Effector CD8-positive, alpha-beta T cell (primary cell): Measurements from ENCODE around the gene TUBB2A.
"Not testable (repeated sequence)": the region's sequence is repeated elsewhere in the genome, so short reads cannot be mapped to it uniquely, and the experiment has no call there.

Source experiments
- DNase-seq: peaks from one replicate; lab custom pipeline; 2025; lab: John Stamatoyannopoulos, UW

TUBB2A gene

DNA sequence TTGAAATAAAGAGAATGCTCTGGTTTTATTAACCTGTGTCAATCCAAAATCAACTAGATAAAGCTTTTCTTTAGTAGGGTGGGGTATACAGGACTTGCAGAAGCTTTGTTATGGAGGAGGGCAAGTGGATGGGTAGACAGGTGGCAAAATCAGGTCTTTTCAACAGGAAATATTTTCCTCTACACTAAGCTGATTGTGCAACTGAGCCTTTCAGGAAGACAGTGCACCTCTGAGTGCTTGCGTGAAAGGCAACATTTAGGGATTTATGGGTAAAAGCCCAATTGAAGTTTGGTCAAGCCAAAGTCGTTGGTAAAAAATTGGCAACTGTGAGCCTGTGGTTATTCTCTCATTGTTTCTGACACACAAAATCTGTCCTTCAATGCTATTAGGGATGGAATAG is 23.8 kb upstream of the TUBB2A start:
- no peak for DNase-seq

DNA sequence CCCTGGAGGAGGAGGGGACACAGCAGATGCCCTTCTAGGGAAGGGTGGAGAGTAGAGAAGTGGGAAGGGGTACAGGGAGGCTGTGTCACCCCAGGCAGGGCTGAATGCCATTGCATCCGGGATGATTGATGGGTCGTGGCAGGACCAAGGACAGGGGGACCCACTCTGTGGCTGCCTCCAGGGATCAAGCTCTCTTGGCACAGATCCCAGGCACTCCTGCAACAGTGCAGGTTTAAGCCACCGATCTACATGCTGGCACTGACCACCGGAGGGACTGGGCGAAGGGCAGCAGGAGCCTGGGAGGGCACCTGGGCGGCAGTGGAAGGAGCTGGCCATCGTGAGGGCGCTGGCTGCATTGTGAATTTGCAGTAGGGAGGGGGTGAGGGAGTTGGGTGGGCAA is 22.6 kb upstream of the TUBB2A start:
- not testable (repeated sequence) for DNase-seq

DNA sequence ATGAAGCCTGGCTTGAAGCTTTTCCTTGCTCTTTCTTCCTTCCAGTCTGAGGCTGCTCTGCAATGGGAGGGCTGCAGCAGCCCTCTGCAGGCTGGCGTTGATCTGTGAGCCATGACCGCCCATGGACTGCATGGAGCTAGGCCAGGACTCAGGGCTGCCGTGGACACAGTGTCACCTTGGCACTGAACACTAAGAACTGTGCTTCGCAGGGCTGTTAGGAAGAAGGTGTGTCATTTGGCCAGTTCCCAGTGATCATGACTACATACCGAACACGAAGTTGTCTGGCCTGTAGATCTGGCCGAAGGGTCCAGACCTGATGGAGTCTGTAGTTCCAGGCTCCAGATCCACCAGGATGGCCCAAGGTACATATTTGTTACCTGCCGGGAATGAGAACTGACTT is 21.3 kb upstream of the TUBB2A start:
- DNase-seq: not testable (repeated sequence)

DNA sequence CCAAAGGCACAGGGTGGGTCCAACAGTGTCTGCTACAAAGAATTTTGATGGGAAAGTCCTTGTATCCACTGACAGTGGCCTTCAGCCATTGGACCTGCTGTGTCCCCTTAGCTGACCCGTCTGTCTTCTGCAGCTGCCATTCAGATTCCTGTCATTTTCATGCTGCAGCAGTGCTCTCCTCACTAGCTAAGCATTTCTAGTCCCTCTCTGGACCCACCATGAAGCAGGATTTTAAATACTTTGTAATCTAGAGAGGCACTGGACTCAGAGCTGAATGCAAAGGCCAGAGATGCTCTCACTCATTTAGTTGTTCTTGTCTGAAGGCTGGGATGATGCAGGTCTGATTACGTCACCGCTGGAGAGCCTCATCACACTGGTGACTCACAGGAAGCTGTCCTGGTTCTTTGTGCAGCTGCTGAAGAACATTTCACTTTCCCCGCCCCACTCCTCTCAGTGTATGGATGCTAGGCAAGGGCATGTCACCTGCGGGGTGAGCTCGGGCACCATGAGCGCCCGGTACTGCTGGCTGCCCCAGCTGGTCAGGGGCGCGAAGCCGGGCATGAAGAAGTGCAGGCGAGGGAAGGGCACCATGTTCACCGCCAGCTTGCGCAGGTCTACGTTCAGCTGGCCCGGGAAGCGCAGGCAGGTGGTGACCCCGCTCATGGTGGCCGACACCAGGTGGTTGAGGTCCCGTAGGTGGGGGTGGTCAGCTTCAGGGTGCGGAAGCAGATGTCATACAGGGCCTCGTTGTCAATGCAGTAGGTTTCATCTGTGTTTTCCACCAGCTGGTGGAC is 19.4 kb upstream of the TUBB2A start:
- DNase-seq: no peak

DNA sequence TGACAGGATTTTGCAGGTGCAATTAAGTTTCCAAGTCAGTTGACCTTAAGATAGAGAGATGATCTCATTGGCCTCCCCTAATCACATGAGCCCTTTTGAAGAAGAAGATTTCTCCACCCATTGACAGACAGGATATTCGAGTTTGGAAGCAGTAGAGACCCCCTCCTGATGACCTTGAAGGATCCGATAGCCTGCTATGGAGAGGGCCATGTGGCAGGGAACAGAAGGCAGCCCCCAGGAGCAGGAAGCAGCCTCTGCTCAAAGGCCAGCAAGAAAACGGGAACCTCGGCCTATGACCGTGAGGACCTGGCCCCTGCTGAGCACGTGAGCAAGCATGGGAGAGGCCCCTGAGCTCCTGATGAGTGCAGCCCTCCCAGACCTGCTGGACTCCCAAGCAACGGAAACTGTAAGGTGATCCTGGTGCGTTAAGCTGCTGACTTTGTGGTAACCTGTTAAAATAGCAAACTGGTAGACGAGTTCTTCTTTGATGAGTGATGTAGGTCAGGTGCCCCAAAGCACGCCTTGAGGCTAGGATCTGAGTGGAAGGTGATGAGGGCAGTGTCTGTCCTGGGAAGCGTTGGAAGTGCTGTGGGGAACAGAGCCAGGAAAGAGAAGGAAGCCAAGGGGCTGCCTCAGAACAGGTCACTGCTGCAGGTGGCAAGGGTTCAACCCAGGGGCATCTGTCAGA is 18.5 kb upstream of the TUBB2A start:
- no peak for DNase-seq

DNA sequence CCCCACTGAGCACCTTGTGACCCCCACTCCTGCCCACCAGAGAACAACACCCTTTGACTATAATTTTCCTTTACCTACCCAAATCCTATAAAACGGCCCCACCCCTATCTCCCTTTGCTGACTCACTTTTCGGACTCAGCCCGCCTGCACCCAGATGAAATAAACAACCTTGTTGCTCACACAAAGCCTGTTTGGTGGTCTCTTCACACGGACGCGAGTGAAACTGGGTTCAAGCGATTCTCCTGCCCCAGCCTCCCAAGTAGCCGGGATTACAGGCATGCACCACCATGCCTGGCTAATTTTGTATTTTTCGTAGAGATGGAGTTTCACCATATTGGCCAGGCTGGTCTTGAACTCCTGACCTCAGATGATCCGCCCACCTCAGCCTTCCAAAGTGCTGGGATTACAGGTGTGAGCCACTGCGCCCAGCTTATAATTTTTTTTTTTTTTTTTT is 16.3 kb upstream of the TUBB2A start:
- DNase-seq: not testable (repeated sequence)

DNA sequence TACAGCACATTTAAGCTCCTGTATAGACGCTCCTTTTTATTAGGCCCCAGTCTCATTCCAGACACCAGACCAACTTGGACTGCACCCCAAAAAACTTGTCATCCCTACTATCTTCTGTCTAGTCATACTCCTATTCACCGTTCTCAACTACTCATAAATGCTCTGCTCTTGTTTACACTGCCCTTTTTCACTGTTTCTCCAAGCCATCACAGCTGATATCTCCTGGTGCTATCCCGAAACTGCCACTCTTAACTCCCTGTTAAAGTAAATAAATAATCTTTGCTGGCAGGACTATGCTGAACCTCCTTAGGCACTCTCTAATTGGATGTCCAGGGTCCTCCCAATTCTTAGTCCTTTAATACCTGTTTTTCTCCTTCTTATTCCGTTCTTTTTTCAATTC is 15.4 kb upstream of the TUBB2A start:
- not testable (repeated sequence) for DNase-seq

DNA sequence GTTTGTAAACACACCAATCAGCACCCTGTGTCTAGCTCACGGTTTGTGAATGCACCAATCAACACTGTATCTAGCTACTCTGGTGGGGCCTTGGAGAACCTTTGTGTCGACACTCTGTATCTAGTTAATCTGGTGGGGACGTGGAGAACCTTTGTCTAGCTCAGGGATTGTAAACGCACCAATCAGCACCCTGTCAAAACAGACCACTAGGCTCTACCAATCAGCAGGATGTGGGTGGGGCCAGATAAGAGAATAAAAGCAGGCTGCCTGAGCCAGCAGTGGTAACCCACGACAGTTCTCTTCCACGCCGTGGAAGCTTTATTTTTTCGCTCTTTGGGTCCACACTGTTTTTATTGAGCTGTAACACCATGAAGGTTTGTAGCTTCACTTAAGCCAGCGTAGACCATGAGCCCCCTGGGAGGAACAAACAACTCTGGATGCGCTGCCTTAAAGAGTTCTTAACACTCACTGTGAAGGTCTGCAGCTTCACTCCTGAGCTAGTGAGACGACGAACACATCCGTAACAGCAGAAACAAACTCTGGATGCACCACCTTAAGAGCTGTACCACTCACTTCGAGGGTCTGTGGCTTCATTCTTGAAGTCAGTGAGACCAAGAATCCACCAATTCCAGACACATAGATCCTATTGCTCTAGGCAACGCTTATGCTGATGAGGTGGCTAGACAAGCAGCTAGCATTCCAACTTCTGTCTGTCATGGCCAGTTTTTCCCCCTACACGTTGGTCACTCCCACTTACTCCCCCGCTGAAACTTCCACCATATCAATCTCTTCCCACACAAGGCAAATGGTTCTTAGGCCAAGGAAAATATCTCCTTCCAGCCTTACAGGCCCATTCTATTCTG is 14.2 kb upstream of the TUBB2A start:
- DNase-seq: not testable (repeated sequence)

DNA sequence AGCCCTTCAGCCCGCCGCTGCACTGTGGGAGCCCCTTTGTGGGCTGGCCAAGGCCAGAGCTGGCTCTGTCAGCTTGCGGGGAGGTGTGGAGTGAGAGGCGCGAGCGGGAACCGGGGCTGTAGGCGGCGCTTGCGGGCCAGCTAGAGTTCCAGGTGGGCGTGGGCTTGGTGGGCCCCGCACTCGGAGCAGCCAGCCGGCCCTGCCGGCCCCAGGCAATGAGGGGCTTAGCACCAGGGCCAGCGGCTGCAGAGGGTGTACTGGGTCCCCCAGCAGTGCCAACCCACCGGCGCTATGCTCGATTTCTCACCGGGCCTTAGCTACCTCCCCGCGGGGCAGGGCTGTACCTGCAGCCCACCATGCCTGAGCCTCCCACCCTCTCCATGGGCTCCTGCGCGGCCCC is 13.3 kb upstream of the TUBB2A start:
- not testable (repeated sequence) for DNase-seq

DNA sequence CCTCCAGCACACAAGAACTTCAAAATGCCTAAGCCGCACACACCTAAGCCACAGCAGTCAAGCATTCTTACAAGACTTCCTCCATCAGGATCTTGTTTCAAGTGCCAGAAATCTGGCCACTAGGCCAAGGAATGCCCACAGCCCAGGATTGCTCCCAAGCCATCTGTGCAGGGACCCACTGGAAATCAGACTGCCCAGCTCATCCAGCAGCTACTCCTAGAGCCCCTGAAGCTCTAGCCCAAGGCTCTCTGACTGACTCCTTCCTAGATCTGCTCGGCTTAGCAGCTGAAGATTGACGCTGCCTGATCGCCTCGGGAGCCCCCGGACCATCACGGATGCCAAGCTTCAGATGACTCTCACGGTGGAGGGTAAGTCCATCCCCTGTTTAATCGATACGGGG is 10.7 kb upstream of the TUBB2A start:
- not testable (repeated sequence) for DNase-seq

DNA sequence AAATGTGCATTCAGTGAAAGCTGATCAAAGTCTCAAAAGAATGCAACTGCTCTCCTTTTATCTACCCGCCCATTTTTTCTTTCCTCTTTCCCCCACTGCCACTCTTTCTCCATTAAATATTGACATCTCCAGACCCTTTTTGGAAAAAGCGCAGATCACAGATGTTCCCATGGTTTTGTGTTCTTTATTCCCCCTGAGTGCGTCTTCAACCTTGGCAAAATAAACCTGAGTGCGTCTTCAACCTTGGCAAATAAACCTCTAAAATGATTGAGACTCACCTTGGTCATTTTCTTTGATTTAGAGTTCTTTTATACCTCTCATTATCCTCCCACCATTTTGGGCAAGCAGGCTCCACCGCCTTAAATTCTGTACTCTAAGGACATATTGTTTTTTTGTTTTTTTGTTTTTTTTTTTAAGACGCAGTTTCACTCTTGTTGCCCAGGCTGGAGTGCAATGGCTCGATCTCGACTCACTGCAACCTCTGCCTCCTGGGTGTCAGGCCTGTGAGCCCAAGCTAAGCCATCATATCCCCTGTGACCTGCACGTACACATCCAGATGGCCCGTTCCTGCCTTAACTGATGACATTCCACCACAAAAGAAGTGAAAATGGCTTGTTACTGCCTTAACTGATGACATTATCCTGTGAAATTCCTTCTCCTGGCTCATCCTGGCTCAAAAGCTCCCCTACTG is 9.3 kb upstream of the TUBB2A start:
- DNase-seq: not testable (repeated sequence)

DNA sequence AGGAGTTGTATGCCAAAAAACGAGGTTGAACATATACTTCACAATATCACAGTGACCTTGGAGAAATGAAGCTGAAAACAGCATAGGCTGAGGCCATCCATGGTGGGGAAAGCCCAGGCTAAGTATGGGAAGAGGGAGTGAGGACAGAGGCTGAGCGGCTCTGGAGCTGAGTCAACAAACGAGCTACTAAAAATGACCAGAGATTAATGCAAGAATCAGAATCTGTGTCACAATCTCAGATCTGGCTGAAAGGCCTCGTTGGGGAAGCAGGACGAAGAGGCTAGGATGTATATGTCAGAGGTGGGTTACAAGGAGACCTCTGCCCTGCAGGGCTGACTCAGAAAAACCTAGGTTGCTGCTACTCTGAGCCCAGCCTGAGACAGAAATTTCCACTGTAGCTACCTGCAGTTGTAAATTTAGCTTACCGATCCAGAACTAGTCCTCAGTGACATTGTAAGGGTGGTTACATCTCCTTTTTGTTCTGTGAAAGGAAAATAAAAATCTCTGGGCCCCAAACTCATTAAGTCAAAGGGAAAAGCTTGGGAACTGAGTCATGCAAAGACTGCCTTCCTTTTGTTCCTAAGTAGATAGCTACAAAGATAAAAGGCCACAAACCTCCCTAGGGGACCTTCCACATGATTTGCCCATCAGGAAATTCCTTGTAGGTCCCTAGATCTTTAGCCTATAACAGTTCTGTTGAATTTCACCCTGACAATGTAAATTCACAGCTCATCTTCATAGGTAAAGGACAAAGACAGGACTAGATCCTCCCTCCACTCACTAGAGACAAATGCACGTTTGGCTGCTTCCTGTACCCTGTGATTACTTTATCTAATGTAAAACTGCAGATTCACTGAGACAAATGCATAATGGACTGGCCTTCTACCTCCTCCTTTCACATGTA is 8.5 kb upstream of the TUBB2A start:
- no peak for DNase-seq

DNA sequence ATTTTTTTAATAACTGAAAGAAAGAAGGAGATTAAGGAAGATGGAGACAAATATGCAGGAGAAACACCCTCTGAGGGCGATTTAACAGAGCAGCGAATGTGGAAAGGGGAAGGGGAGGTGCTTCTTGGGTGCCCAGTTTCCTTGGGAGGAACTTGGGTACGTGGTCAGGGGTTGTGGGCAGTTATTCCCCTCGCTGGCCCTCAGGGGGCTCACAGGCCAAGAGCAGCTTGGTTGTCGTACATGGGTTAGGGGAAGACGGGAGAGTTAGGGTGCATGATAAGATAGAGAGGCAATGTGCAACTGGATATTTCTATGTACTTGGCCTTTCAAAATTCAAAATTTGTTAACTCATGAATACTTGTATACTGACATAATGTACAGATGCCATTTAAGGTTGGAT is 7.0 kb upstream of the TUBB2A start:
- no peak for DNase-seq

DNA sequence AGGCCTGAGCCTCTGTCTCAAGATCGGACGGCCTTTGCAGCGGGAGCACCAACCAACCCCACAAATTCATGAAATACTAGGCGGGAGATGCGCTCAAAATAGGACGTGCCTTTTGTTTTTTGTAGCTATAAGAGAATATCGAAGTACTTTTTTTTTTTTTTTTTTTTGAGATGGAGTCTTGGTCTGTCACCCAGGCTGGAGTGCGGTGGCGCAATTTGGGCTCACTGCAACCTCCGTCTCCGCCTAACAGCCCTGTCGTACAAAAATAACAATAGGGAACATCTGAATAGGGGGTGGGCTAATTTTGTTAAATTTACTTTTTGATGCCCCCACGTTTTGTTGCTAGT is 5.9 kb upstream of the TUBB2A start:
- no peak for DNase-seq

DNA sequence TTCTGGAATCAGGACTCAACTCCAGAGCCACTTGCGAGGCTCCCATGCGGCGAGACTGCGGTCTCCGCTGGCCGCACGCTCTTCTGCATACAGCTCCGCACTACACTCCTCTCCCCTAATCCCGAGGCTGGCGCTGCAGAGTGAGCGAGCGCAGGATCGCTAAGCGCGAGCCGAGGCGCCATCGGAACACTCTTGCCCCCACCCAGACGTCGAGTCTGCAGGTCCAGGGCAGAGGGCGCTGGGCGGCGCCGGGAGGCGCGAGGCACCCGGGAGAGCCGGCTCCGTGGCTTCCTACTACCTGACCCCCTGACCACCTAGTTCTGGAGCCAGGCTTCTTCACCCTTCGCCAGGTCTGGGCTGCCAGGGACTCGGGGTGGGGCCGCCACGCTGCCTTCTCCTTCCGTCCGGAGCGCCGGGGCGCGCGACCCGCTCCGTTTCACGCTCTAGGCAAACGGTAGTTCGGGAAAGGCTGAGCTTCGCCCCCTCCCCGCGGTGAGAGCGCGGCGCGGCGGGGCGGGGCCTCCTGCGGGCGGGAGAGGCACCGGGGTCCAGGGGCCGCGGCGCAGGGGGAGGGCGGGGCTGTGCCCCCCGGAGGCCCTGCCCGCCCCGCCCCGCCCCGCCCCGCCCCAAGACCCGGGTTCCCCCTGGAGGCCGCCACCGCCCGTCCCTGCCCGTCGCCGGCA is 5.4 kb upstream of the TUBB2A start:
- peak; percentile 54 for DNase-seq

DNA sequence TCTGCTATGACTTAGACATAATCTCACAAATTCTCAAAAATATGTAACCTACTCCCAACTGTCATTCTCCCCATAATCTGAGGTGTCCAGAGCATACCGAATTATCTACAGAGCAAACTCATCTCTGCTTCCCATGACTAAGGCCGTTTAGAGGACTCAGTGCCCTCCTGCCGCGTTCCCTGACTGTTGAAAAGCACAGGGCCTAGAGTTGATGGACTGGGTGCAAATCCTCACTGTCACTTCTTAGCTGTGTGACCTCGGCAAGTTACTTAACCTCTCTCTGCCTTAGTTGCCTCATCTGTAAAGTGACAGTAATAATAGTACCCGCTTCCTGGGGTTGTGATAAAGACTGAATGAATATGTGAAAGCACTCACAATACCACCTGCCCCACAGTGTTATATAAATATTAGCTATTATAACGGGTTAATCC is 4.7 kb upstream of the TUBB2A start:
- no peak for DNase-seq

DNA sequence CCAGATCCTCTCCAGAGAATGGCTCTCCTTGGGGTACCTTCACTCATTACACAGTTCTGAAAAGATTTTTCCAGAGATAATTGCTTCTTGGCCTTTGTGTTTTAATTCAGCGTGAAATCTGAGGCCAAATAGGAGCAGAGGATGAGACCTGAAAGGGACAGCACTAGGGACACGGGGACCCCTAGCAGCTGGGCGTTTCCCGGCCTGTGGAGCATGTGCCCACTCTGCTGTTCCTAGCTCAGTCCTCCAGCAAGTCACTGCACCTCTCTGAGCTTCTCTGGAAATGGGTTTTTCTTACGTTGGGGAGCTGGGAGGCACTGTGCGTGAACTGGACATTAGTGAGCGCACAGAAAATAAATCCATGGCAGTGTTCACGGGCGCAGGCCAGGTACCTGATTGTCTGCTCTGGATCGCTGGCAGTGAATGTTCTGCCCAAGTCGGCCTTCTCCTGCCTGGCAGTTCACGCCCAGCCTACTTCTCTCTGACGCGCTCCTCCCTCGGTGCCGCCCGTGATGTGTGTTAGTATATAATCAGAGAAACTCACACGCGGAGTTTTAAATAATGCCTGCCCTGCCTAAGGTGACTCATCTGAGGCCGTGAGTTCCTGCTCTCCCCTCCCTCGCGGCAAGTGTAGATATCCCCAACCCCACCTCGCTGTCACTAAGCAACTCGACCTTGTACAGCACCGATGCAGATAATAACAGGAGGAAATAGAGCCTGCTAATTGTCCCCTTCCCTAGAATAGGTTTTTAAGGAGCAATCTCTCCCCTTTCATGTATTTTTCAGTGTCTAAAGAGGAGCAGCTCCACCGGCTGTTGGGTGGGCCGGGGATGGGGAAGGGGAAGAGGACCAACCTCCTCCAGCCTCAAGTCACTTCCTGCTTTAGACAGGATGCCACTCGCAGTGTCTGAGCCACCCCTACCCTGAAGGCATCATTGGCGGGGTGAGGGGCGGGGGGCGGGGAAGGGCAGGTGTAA is 2.7 kb upstream of the TUBB2A start:
- DNase-seq: peak; percentile 57

DNA sequence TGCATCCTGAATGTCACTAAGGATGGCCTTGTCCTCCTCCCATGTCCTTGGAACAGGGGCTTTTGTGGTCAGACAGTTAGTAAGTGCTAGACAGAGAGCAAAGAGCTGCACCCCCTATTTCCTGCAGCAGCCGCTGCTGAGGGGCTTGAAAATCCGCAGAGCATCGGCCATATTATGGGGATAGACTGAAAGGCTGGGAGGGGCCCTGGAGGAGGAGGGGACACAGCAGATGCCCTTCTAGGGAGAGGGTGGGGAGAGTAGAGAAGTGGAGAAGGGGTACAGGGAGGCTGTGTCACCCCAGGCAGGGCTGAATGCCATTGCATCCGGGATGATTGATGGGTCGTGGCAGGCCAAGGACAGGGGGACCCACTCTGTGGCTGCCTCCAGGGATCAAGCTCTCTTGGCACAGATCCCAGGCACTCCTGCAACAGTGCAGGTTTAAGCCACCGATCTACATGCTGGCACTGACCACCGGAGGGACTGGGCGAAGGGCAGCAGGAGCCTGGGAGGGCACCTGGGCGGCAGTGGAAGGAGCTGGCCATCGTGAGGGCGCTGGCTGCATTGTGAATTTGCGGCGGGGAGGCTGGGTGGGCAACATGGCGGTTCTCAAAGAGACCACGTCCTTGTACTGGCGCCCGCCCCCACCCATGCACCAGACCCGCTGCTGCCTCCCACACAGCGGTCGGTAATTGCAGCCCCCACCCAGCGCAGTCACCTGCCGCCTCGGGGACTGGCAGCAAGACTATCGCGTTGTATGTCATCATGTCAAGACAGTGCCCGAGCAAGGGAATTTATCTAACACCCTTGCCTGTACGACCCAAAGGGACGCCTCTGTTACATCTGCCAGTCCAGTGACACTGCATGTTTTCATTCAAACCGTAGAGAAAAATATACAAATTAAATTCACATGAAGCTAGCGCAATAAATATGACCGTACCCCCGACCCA is 887 bp downstream of the TUBB2A start:
- peak; percentile 15 for DNase-seq
